ENCODE results near the gene CCDC50.

CCDC50 gene

GRCh38 chr3:191382661-191383060, 53.5 kb downstream of the CCDC50 start:
- DNase-seq: no peak

- no peak for DNase-seq
Measured at GRCh38 chr3:191383124-191383523, 53.9 kb downstream of the CCDC50 start.

- DNase-seq: no peak
Measured at GRCh38 chr3:191385101-191385500, 55.9 kb downstream of the CCDC50 start.

GRCh38 chr3:191387441-191388077, 58.4 kb downstream of the CCDC50 start:
- DNase-seq: no peak

GRCh38 chr3:191388823-191389222, 59.6 kb downstream of the CCDC50 start:
- DNase-seq: no peak

- no peak for DNase-seq
Measured at GRCh38 chr3:191390580-191390979, 61.4 kb downstream of the CCDC50 start.

GRCh38 chr3:191391861-191392808, 62.9 kb downstream of the CCDC50 start:
- no peak for DNase-seq

GRCh38 chr3:191393146-191393545, 64.0 kb downstream of the CCDC50 start:
- DNase-seq: no peak

GRCh38 chr3:191397771-191398170, 68.6 kb downstream of the CCDC50 start:
- DNase-seq: no peak

- DNase-seq: no peak
Measured at GRCh38 chr3:191398607-191399006, 69.4 kb downstream of the CCDC50 start.

GRCh38 chr3:191399918-191400317, 70.7 kb downstream of the CCDC50 start:
- no peak for DNase-seq

- no peak for DNase-seq
Measured at GRCh38 chr3:191401775-191402357, 72.7 kb downstream of the CCDC50 start.

GRCh38 chr3:191409791-191410359, 80.7 kb downstream of the CCDC50 start:
- no peak for DNase-seq

GRCh38 chr3:191412759-191413158, 83.6 kb downstream of the CCDC50 start:
- peak; percentile 21 for DNase-seq

GRCh38 chr3:191414286-191414685, 85.1 kb downstream of the CCDC50 start:
- no peak for DNase-seq

GRCh38 chr3:191414732-191415131, 85.5 kb downstream of the CCDC50 start:
- DNase-seq: no peak

GRCh38 chr3:191415566-191415965, 86.4 kb downstream of the CCDC50 start:
- DNase-seq: no peak

- DNase-seq: no peak
Measured at GRCh38 chr3:191417457-191417729, 88.2 kb downstream of the CCDC50 start.

- DNase-seq: no peak
Measured at GRCh38 chr3:191420771-191421170, 91.6 kb downstream of the CCDC50 start.

- DNase-seq: no peak
Measured at GRCh38 chr3:191424881-191425280, 95.7 kb downstream of the CCDC50 start.

GRCh38 chr3:191425322-191425734, 96.1 kb downstream of the CCDC50 start:
- DNase-seq: no peak

- no peak for DNase-seq
Measured at GRCh38 chr3:191426311-191426710, 97.1 kb downstream of the CCDC50 start.

- no peak for DNase-seq
Measured at GRCh38 chr3:191428177-191428576, 99.0 kb downstream of the CCDC50 start.

GRCh38 chr3:191430103-191430502, 100.9 kb downstream of the CCDC50 start:
- no peak for DNase-seq

Measured in kidney glomerular epithelial cell (primary cell).